ENCODE data around the gene LMO7.

DNA sequence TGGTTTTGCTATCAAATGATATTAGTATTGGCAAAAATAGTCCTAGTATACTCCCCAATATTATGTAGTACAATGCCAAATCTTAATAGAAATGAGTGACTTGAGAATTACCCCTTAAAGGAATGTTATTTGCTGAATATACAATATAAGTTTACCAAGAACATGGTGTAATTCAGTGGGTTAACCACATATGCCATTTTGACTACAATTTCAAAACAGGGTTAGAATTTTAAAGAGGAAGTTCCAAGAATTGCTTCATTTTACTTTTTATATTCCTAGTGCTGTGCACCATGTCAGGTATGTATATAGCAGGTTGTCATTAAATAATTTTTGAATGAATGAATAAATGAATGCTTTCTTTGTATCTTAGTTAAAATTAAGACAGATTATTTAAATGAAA lies 66.3 kb downstream of the LMO7 start:
- TF ChIP-seq, protein P1, sequence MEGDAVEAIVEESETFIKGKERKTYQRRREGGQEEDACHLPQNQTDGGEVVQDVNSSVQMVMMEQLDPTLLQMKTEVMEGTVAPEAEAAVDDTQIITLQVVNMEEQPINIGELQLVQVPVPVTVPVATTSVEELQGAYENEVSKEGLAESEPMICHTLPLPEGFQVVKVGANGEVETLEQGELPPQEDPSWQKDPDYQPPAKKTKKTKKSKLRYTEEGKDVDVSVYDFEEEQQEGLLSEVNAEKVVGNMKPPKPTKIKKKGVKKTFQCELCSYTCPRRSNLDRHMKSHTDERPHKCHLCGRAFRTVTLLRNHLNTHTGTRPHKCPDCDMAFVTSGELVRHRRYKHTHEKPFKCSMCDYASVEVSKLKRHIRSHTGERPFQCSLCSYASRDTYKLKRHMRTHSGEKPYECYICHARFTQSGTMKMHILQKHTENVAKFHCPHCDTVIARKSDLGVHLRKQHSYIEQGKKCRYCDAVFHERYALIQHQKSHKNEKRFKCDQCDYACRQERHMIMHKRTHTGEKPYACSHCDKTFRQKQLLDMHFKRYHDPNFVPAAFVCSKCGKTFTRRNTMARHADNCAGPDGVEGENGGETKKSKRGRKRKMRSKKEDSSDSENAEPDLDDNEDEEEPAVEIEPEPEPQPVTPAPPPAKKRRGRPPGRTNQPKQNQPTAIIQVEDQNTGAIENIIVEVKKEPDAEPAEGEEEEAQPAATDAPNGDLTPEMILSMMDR (IDR thresholded peaks at IDR 0.05), result no peak
- TF ChIP-seq POLR2AphosphoS5 (IDR thresholded peaks at IDR 0.05; ENCODE audit: low read depth, low read length) (no peak), SIN3A (IDR thresholded peaks at IDR 0.05; ENCODE audit: borderline replicate concordance, insufficient read depth, low read depth, low read length) (no peak), TCF7L2 (IDR thresholded peaks at IDR 0.05; ENCODE audit: low read depth, low read length) (no peak)

Measured in Panc1 (cell line).